ENCODE results near the gene ANK3. TPM values are rescaled to one million over a fixed set of nuclear protein-coding genes. Genes with fewer than 3 reads are reported as not detected.
A peak's percentile ranks its signal among the peaks of the same experiment; 100 is the strongest.

ANK3 gene
- total RNA-seq, 1 experiment from 2014 or later, result 32.0 TPM

DNA sequence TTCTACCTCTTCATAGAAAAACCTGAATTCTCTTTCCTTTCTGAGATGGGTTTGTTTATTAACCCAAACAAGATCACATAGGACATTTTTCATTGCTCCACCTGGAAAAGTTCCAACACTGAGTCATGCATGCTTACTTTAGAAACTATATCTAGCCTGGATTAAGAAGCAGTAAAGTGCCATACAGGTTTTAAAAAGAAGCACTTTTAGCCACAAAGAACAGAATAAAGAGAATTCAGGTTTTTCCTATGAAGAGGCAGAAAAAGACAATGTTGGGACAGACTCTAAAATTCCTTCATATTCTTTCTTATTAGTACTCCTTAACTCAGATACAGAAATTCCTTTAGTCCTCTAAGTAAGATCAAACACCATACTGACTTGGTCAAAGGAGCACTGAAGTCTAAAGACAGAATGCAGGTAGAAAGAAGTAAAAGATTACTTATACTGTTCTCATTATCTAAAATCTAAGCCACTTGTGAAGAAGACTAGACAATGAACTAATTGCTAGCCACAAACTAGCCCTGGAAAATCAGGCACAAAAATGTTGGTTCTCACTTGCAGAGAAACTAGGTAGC is 241.3 kb downstream of the ANK3 start:
- Histone ChIP-seq H4K20me1 (ENCODE audit: insufficient read depth) (no peaks in the 10 kb centered on the region), H3K4me3 (no peak overlapping the region), H3K27me3 (ENCODE audit: insufficient read depth, low read depth) (no peaks in the 10 kb centered on the region), H3K4me1 (replicated peaks; ENCODE audit: insufficient read depth) (peaks cover 21% of the 10 kb centered on the region), H3K36me3 (ENCODE audit: low read depth) (no peaks in the 10 kb centered on the region), H3F3A (ENCODE audit: insufficient read depth, low read depth) (peaks cover 13% of the 10 kb centered on the region), H3K79me2 (ENCODE audit: low read depth) (no peaks in the 10 kb centered on the region), H3K9me2 (ENCODE audit: insufficient read depth) (no peaks in the 10 kb centered on the region), H3K4me2 (peak overlapping the region; percentile 35), H3K9me3 (ENCODE audit: insufficient read depth, low read depth) (no peaks in the 10 kb centered on the region; the same call in 1 of the 2 replicates), H3K27ac (peak overlapping the region; percentile 47), H2AFZ (no peak overlapping the region)
- CTCF ChIA-PET, result interaction anchor here (0.9 kb wide), 1 partner anchor 49 kb away, joined by 3 read pairs; no protein-coding TSS in a partner anchor
- no TSS peak for BruUV-seq (replicated peaks)
- intact Hi-C loops (cut with micrococcal nuclease; ENCODE audit: unreplicated experiment), result loop anchor here (1.0 kb wide), 1 partner anchor 8 kb away; no protein-coding TSS in a partner anchor
- POLR2A ChIA-PET (ENCODE audit: unreplicated experiment), result interaction anchor here (0.6 kb wide), 1 partner anchor 17 kb away, joined by 5 read pairs; no protein-coding TSS in a partner anchor
- DNase-seq, result peak; percentile 26 to 84
- no peak for TF ChIP-seq EZH2 (IDR thresholded peaks at IDR 0.05; ENCODE audit: low read depth)
- TF ChIP-seq, protein P1, sequence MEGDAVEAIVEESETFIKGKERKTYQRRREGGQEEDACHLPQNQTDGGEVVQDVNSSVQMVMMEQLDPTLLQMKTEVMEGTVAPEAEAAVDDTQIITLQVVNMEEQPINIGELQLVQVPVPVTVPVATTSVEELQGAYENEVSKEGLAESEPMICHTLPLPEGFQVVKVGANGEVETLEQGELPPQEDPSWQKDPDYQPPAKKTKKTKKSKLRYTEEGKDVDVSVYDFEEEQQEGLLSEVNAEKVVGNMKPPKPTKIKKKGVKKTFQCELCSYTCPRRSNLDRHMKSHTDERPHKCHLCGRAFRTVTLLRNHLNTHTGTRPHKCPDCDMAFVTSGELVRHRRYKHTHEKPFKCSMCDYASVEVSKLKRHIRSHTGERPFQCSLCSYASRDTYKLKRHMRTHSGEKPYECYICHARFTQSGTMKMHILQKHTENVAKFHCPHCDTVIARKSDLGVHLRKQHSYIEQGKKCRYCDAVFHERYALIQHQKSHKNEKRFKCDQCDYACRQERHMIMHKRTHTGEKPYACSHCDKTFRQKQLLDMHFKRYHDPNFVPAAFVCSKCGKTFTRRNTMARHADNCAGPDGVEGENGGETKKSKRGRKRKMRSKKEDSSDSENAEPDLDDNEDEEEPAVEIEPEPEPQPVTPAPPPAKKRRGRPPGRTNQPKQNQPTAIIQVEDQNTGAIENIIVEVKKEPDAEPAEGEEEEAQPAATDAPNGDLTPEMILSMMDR (conservative IDR thresholded peaks at IDR 0.05), result no peak

- intact Hi-C loops (cut with micrococcal nuclease; ENCODE audit: unreplicated experiment), result loop anchor here (1.0 kb wide), 1 partner anchor 7 kb away; no protein-coding TSS in a partner anchor
- peaks cover 21% of the 10 kb centered on the region for H3K4me1 ChIP-seq (replicated peaks; ENCODE audit: insufficient read depth)
- H3K36me3 ChIP-seq (ENCODE audit: low read depth), result no peaks in the 10 kb centered on the region
- no peak overlapping the region for H2AFZ ChIP-seq
- H3K4me3 ChIP-seq, result no peak overlapping the region
- no peaks in the 10 kb centered on the region for H3K27me3 ChIP-seq (ENCODE audit: insufficient read depth, low read depth)
- H3K9me2 ChIP-seq (ENCODE audit: insufficient read depth), result no peaks in the 10 kb centered on the region
- no peaks in the 10 kb centered on the region for H3K79me2 ChIP-seq (ENCODE audit: low read depth)
- CTCF ChIA-PET, result no interaction called here
- no TSS peak for BruUV-seq (replicated peaks)
- H3K27ac ChIP-seq, result peak overlapping the region; percentile 47
- peak overlapping the region; percentile 35 for H3K4me2 ChIP-seq
- POLR2A ChIA-PET (ENCODE audit: unreplicated experiment), result no interaction called here
- TF ChIP-seq, protein P1 (conservative IDR thresholded peaks at IDR 0.05), result no peak
- H4K20me1 ChIP-seq (ENCODE audit: insufficient read depth), result no peaks in the 10 kb centered on the region
- H3F3A ChIP-seq (ENCODE audit: insufficient read depth, low read depth), result peaks cover 13% of the 10 kb centered on the region
- no peaks in the 10 kb centered on the region; the same call in 1 of the 2 replicates for H3K9me3 ChIP-seq (ENCODE audit: insufficient read depth, low read depth)
- no peak for DNase-seq
Observed at GRCh38 chr10:60147576-60148265, 242.0 kb downstream of the ANK3 start.

GRCh38 chr10:60147025-60147424 is 242.7 kb downstream of the ANK3 start:
- Histone ChIP-seq H3F3A (ENCODE audit: insufficient read depth, low read depth) (peaks cover 13% of the 10 kb centered on the region), H3K27me3 (ENCODE audit: insufficient read depth, low read depth) (no peaks in the 10 kb centered on the region), H3K4me3 (no peak overlapping the region), H3K79me2 (ENCODE audit: low read depth) (no peaks in the 10 kb centered on the region), H2AFZ (no peak overlapping the region), H3K36me3 (ENCODE audit: low read depth) (no peaks in the 10 kb centered on the region), H3K9me3 (ENCODE audit: insufficient read depth, low read depth) (no peaks in the 10 kb centered on the region; the same call in 1 of the 2 replicates), H3K4me1 (replicated peaks; ENCODE audit: insufficient read depth) (peaks cover 23% of the 10 kb centered on the region), H3K27ac (no peak overlapping the region), H4K20me1 (ENCODE audit: insufficient read depth) (no peaks in the 10 kb centered on the region), H3K4me2 (no peak overlapping the region), H3K9me2 (ENCODE audit: insufficient read depth) (no peaks in the 10 kb centered on the region)
- BruUV-seq (replicated peaks), result no TSS peak
- DNase-seq, result no peak
- CTCF ChIA-PET, result no interaction called here
- intact Hi-C loops (cut with micrococcal nuclease; ENCODE audit: unreplicated experiment), result no loop called here
- POLR2A ChIA-PET (ENCODE audit: unreplicated experiment), result no interaction called here
- TF ChIP-seq, protein P1 (conservative IDR thresholded peaks at IDR 0.05), result no peak
- no peak for TF ChIP-seq EZH2 (IDR thresholded peaks at IDR 0.05; ENCODE audit: low read depth)
